ENCODE data around the gene MAGEA3. TPM values are rescaled to one million over a fixed set of nuclear protein-coding genes. Genes with fewer than 3 reads are reported as not detected.
"Not testable (repeated sequence)": the region's sequence is repeated elsewhere in the genome, so short reads cannot be mapped to it uniquely, and the experiment has no call there.

MAGEA3 gene, protein sequence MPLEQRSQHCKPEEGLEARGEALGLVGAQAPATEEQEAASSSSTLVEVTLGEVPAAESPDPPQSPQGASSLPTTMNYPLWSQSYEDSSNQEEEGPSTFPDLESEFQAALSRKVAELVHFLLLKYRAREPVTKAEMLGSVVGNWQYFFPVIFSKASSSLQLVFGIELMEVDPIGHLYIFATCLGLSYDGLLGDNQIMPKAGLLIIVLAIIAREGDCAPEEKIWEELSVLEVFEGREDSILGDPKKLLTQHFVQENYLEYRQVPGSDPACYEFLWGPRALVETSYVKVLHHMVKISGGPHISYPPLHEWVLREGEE
- total RNA-seq (under 1 TPM in 1 of 6 donors, not detected in 5; 0.16 TPM), polyA plus RNA-seq (not detected)

- H3K36me3 ChIP-seq; intact Hi-C loops (cut with DNase I); H3K4me3 ChIP-seq; H3K27ac ChIP-seq; ATAC-seq; H3K27me3 ChIP-seq; H3K4me1 ChIP-seq; H3K9me3 ChIP-seq; FAIRE-seq: not testable (repeated sequence)
- 50 to 78% methylated on average over 1 to 5 of the region's 34 CpGs for WGBS, 2 donors
- DNase-seq, result peak in 1 of 6 donors; percentile 2
These were observed at the start of gene MAGEA3 for GRCh38 chrX:152697952-152698931. Gene MAGEA3, plus strand, starts transcription at chrX:152698794. Its CDS starts 2,039 bp downstream, at chrX:152700833.

- H3K36me3 ChIP-seq, result no peaks in the 10 kb centered on the region
- intact Hi-C loops (cut with DNase I), result no loop called here
- FAIRE-seq, result no peak
- DNase-seq, result no peak
- no peaks in the 10 kb centered on the region for H3K9me3 ChIP-seq
- H3K27me3 ChIP-seq, result peaks cover 0 to 4% (median 0%) of the 10 kb centered on the region in 4 donors
- WGBS, 2 donors, result 79 to 82% methylated on average over 6 of the region's 6 CpGs
- no peak overlapping the region for H3K4me3 ChIP-seq
- no peak for ATAC-seq
- TF ChIP-seq, protein P1, sequence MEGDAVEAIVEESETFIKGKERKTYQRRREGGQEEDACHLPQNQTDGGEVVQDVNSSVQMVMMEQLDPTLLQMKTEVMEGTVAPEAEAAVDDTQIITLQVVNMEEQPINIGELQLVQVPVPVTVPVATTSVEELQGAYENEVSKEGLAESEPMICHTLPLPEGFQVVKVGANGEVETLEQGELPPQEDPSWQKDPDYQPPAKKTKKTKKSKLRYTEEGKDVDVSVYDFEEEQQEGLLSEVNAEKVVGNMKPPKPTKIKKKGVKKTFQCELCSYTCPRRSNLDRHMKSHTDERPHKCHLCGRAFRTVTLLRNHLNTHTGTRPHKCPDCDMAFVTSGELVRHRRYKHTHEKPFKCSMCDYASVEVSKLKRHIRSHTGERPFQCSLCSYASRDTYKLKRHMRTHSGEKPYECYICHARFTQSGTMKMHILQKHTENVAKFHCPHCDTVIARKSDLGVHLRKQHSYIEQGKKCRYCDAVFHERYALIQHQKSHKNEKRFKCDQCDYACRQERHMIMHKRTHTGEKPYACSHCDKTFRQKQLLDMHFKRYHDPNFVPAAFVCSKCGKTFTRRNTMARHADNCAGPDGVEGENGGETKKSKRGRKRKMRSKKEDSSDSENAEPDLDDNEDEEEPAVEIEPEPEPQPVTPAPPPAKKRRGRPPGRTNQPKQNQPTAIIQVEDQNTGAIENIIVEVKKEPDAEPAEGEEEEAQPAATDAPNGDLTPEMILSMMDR (IDR thresholded peaks at IDR 0.05), result no peak
- H3K4me1 ChIP-seq, result no peaks in the 10 kb centered on the region
- no peak overlapping the region for H3K27ac ChIP-seq
These were observed 46.5 kb upstream of the MAGEA3 start for GRCh38 chrX:152652060-152652459.

DNA sequence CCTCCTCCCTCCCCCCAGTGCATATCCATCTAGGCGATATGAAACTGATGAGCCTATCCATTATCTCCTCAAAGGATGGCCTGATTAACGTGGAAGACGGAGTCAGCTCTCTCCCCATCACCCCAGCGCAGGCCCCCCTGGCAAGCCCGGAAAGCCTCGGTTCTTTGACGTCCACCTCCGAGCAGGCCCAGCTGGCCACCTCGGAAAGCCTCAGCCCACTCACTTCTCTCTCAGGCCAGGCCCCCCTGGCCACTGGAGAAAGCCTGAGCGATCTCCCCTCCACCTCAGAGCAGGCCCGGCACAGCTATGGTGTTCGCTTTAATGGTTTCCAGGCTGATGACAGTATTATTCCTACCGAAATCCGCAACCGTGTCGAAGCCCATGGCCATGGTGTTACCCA, 46.1 kb upstream of the MAGEA3 start:
- Histone ChIP-seq H3K36me3 (no peaks in the 10 kb centered on the region), H3K4me3 (no peak overlapping the region), H3K27ac (no peak overlapping the region), H3K27me3 (peaks cover 0 to 4% (median 0%) of the 10 kb centered on the region in 4 donors), H3K4me1 (no peaks in the 10 kb centered on the region), H3K9me3 (no peaks in the 10 kb centered on the region)
- DNase-seq, result no peak
- TF ChIP-seq, protein P1 (IDR thresholded peaks at IDR 0.05), result no peak
- intact Hi-C loops (cut with DNase I), result no loop called here
- FAIRE-seq, result no peak
- WGBS, 2 donors, result 80 to 81% methylated on average over 16 of the region's 16 CpGs
- no peak for ATAC-seq

- intact Hi-C loops (cut with DNase I), result no loop called here
- 37 to 57% methylated on average over 4 of the region's 4 CpGs for WGBS, 2 donors
- TF ChIP-seq, protein P1 (IDR thresholded peaks at IDR 0.05), result no peak
- no peak for ATAC-seq
- Histone ChIP-seq H3K4me3 (no peak overlapping the region), H3K4me1 (no peaks in the 10 kb centered on the region), H3K27ac (no peak overlapping the region), H3K27me3 (peaks cover 0 to 10% (median 0%) of the 10 kb centered on the region in 4 donors), H3K9me3 (no peaks in the 10 kb centered on the region), H3K36me3 (no peaks in the 10 kb centered on the region)
- DNase-seq, result no peak
- FAIRE-seq, result no peak
These were observed 42.5 kb upstream of the MAGEA3 start for GRCh38 chrX:152656087-152656486.

- TF ChIP-seq, protein P1 (IDR thresholded peaks at IDR 0.05), result no peak
- H3K4me3 ChIP-seq, result no peak overlapping the region
- 31 to 36% methylated on average over 7 of the region's 7 CpGs for WGBS, 2 donors
- H3K27ac ChIP-seq, result no peak overlapping the region
- H3K27me3 ChIP-seq, result peaks cover 0 to 10% (median 0%) of the 10 kb centered on the region in 4 donors
- DNase-seq (no peak), ATAC-seq (no peak), FAIRE-seq (no peak)
- H3K4me1 ChIP-seq, result no peaks in the 10 kb centered on the region
- intact Hi-C loops (cut with DNase I), result no loop called here
- H3K9me3 ChIP-seq, result no peaks in the 10 kb centered on the region
- H3K36me3 ChIP-seq, result no peaks in the 10 kb centered on the region
These were observed 41.7 kb upstream of the MAGEA3 start for GRCh38 chrX:152656890-152657289.
